AG04449 (cell line): ENCODE measurements around the gene MAMDC4.
"Not testable (repeated sequence)": the region's sequence is repeated elsewhere in the genome, so short reads cannot be mapped to it uniquely, and the experiment has no call there.

Experiments
- CTCF ChIA-PET: fragments of 350-600 bp; formaldehyde crosslinking; extraction: SDS; loops from one replicate; lab custom pipeline; 2021; ENCODE audit warnings: antibody characterized with exemption; lab: Yijun Ruan, JAX
- POLR2A ChIA-PET: fragments of 400-600, 350-600 bp; formaldehyde crosslinking; extraction: SDS; loops from one replicate; lab custom pipeline; 2020; ENCODE audit warnings: antibody characterized with exemption, inconsistent platforms; lab: Yijun Ruan, JAX
- DNase-seq: peaks from one replicate; pipeline ENCODE4 v3.0.0-alpha.2; 2010; ENCODE audit warnings: low read depth, low spot score
- H3K4me3 ChIP-seq: 2 replicates; pipeline ENCODE4 v1.5.1; 2011; ENCODE audit warnings: low read depth, mild to moderate bottlenecking, control low read depth, low read length
- CTCF ChIP-seq: IDR thresholded peaks from one replicate; pipeline ENCODE4 v1.5.1; 2011; ENCODE audit warnings: mild to moderate bottlenecking, moderate library complexity, low read length, control low read depth, inconsistent platforms; ENCODE audit not compliant: insufficient read depth; ENCODE audit errors: missing control alignments

The MAMDC4 gene

GRCh38 chr9:136861874-136862457 lies 9.8 kb downstream of the MAMDC4 start:
- no peak for DNase-seq
- ChIA-PET CTCF (interaction anchor here (1.1 kb wide), 1 partner anchor 18 kb away, joined by 3 read pairs; no protein-coding TSS in a partner anchor), POLR2A (interaction anchor here (1.9 kb wide), 1 partner anchor 14 kb away, joined by 8 read pairs; no protein-coding TSS in a partner anchor)
- TF ChIP-seq CTCF: no peak
- H3K4me3 ChIP-seq: no peak overlapping the region

GRCh38 chr9:136862849-136863622 lies 10.9 kb downstream of the MAMDC4 start:
- no peak for DNase-seq
- H3K4me3 ChIP-seq: no peak overlapping the region
- TF ChIP-seq CTCF: no peak
- POLR2A ChIA-PET: interaction anchor here (1.8 kb wide), 1 partner anchor 11 kb away, joined by 4 read pairs; the partner anchor contains the start of gene MAMDC4
- CTCF ChIA-PET: interaction anchor here (1.1 to 1.7 kb wide), 2 partner anchors 19 to 21 kb away, joined by 3 to 6 read pairs; partner anchors contain the start of gene AJM1

- DNase-seq: no peak
- TF ChIP-seq CTCF: no peak
- H3K4me3 ChIP-seq: no peak overlapping the region
- POLR2A ChIA-PET: interaction anchor here (1.8 kb wide), 1 partner anchor 12 kb away, joined by 4 read pairs; the partner anchor contains the start of gene MAMDC4
- CTCF ChIA-PET: interaction anchor here (1.7 kb wide), 1 partner anchor 21 kb away, joined by 6 read pairs; the partner anchor contains the start of gene AJM1
These were observed 11.6 kb downstream of the MAMDC4 start for GRCh38 chr9:136863623-136864273.

- CTCF ChIA-PET: no interaction called here
- POLR2A ChIA-PET: interaction anchor here (1.4 kb wide), 1 partner anchor 18 kb away, joined by 4 read pairs; no protein-coding TSS in a partner anchor
- peak overlapping the region; percentile 78 for H3K4me3 ChIP-seq
- TF ChIP-seq CTCF: no peak
- DNase-seq: no peak
These were observed 13.1 kb downstream of the MAMDC4 start for GRCh38 chr9:136865041-136865767.

- DNase-seq: no peak
- no peak for TF ChIP-seq CTCF
- peak overlapping the region; percentile 78 for H3K4me3 ChIP-seq
- CTCF ChIA-PET: no interaction called here
- POLR2A ChIA-PET: interaction anchor here (1.0 to 1.4 kb wide), 2 partner anchors 18 to 20 kb away, joined by 4 to 7 read pairs; partner anchors contain the start of gene TRAF2
These were observed 13.6 kb downstream of the MAMDC4 start for GRCh38 chr9:136865768-136866103.

- CTCF ChIA-PET, POLR2A ChIA-PET, DNase-seq: not testable (repeated sequence)
- peak overlapping the region; percentile 78 for H3K4me3 ChIP-seq
These were observed 14.8 kb downstream of the MAMDC4 start for GRCh38 chr9:136866898-136867421.
